Activated T-helper 2 cell treated with anti-CD3 and anti-CD28 coated beads, Interferon-gamma antibody, Interleukin-2, Interleukin-4, amounts not matched to agents 10 μg/mL and 5 μg/mL and 100 μg/mL, durations not matched to agents 14 hours and 24 hours and 36 hours (primary cell): ENCODE data around the gene PSRC1. TPM values are rescaled to one million over a fixed set of nuclear protein-coding genes. Genes with fewer than 3 reads are reported as not detected.

Experiments
- DNase-seq: peaks from one replicate; pipeline ENCODE4 v3.0.0; 2021; ENCODE audit warnings: low spot score
- H3K27ac Mint-ChIP-seq: one replicate; pipeline ENCODE4 v1.8.0; 2021; ENCODE audit warnings: mixed read lengths
- H3K27me3 Mint-ChIP-seq: one replicate; pipeline ENCODE4 v1.8.0; 2021; ENCODE audit warnings: low read depth, mixed read lengths
- H3K36me3 Mint-ChIP-seq: one replicate; pipeline ENCODE4 v1.8.0; 2021; ENCODE audit warnings: low read depth, mixed read lengths
- H3K4me1 Mint-ChIP-seq: one replicate; pipeline ENCODE4 v1.8.0; 2021; ENCODE audit warnings: low read depth, mixed read lengths
- H3K4me3 Mint-ChIP-seq: one replicate; pipeline ENCODE4 v1.8.0; 2021; ENCODE audit warnings: low read depth, mild to moderate bottlenecking, moderate library complexity, mixed read lengths
- H3K9me3 Mint-ChIP-seq: one replicate; pipeline ENCODE4 v1.8.0; 2021; ENCODE audit warnings: mixed read lengths
- intact Hi-C: fragments of 100-400 bp; cut with micrococcal nuclease; formaldehyde crosslinking; loops from one replicate; pipeline ENCODE4 v1.15.1; 2023
- total RNA-seq: library from RNA; stranded (reverse); gene quantifications from 2 replicates; pipeline ENCODE4 v1.2.3, GENCODE V29; 2022

The PSRC1 gene
- total RNA-seq: 7.8 and 9.5 TPM in 2 replicates

GRCh38 chr1:109282952-109283747 is at the start of gene PSRC1:
Gene PSRC1, minus strand, starts transcription at chr1:109283145.
- Mint-ChIP-seq H3K9me3 (no peaks in the 10 kb centered on the region), H3K4me3 (peak within 1 kb of the TSS; percentile 93), H3K36me3 (peaks cover 13% of the 10 kb centered on the region), H3K4me1 (peaks cover 21% of the 10 kb centered on the region), H3K27ac (peak within 1 kb of the TSS; percentile 79), H3K27me3 (peaks cover 3% of the 10 kb centered on the region)
- peak; percentile 87 for DNase-seq
- intact Hi-C loops: no loop called here

- Mint-ChIP-seq H3K9me3 (peaks cover 29% of the 10 kb centered on the region), H3K27me3 (peaks cover 19% of the 10 kb centered on the region), H3K36me3 (peaks cover 8% of the 10 kb centered on the region), H3K4me1 (no peaks in the 10 kb centered on the region), H3K27ac (no peak overlapping the region), H3K4me3 (no peak overlapping the region)
- no peak for DNase-seq
- intact Hi-C loops: no loop called here
Observed at GRCh38 chr1:109331113-109331512, 48.2 kb upstream of the PSRC1 start.

GRCh38 chr1:109327285-109327684 is 44.3 kb upstream of the PSRC1 start:
- intact Hi-C loops: no loop called here
- no peak overlapping the region for H3K4me3 Mint-ChIP-seq
- no peak overlapping the region for H3K27ac Mint-ChIP-seq
- peaks cover 8% of the 10 kb centered on the region for H3K36me3 Mint-ChIP-seq
- peaks cover 21% of the 10 kb centered on the region for H3K27me3 Mint-ChIP-seq
- DNase-seq: no peak
- no peaks in the 10 kb centered on the region for H3K4me1 Mint-ChIP-seq
- peaks cover 25% of the 10 kb centered on the region for H3K9me3 Mint-ChIP-seq

GRCh38 chr1:109322974-109323373 is 40.0 kb upstream of the PSRC1 start:
- no peak overlapping the region for H3K4me3 Mint-ChIP-seq

GRCh38 chr1:109319114-109319513 is 36.2 kb upstream of the PSRC1 start:
- Mint-ChIP-seq H3K4me3 (no peak overlapping the region), H3K4me1 (no peaks in the 10 kb centered on the region), H3K9me3 (no peaks in the 10 kb centered on the region), H3K27ac (no peak overlapping the region), H3K36me3 (no peaks in the 10 kb centered on the region), H3K27me3 (peaks cover 13% of the 10 kb centered on the region)
- DNase-seq: no peak
- intact Hi-C loops: no loop called here

More at GRCh38 chr1:109322974-109323373, 40.0 kb upstream of the PSRC1 start:
- DNase-seq: no peak
- no peaks in the 10 kb centered on the region for H3K36me3 Mint-ChIP-seq
- intact Hi-C loops: no loop called here
- H3K27ac Mint-ChIP-seq: no peak overlapping the region
- no peaks in the 10 kb centered on the region for H3K9me3 Mint-ChIP-seq
- no peaks in the 10 kb centered on the region for H3K4me1 Mint-ChIP-seq
- H3K27me3 Mint-ChIP-seq: peaks cover 17% of the 10 kb centered on the region

- DNase-seq: no peak
- Mint-ChIP-seq H3K36me3 (no peaks in the 10 kb centered on the region), H3K9me3 (no peaks in the 10 kb centered on the region), H3K4me1 (no peaks in the 10 kb centered on the region), H3K27me3 (peaks cover 9% of the 10 kb centered on the region), H3K4me3 (no peak overlapping the region), H3K27ac (no peak overlapping the region)
- intact Hi-C loops: no loop called here
Observed at GRCh38 chr1:109316506-109316905, 33.6 kb upstream of the PSRC1 start.

GRCh38 chr1:109315288-109315687 is 32.3 kb upstream of the PSRC1 start:
- H3K4me1 Mint-ChIP-seq: no peaks in the 10 kb centered on the region
- no peak overlapping the region for H3K4me3 Mint-ChIP-seq
- no peaks in the 10 kb centered on the region for H3K36me3 Mint-ChIP-seq
- no peaks in the 10 kb centered on the region for H3K9me3 Mint-ChIP-seq
- no peak overlapping the region for H3K27ac Mint-ChIP-seq
- peaks cover 10% of the 10 kb centered on the region for H3K27me3 Mint-ChIP-seq
- intact Hi-C loops: no loop called here
- DNase-seq: no peak

GRCh38 chr1:109314795-109315194 is 31.9 kb upstream of the PSRC1 start:
- intact Hi-C loops: no loop called here
- no peaks in the 10 kb centered on the region for H3K9me3 Mint-ChIP-seq
- no peaks in the 10 kb centered on the region for H3K36me3 Mint-ChIP-seq
- H3K27ac Mint-ChIP-seq: no peak overlapping the region
- H3K27me3 Mint-ChIP-seq: peaks cover 10% of the 10 kb centered on the region
- DNase-seq: no peak
- no peak overlapping the region for H3K4me3 Mint-ChIP-seq
- H3K4me1 Mint-ChIP-seq: no peaks in the 10 kb centered on the region

- no peaks in the 10 kb centered on the region for H3K9me3 Mint-ChIP-seq
- no peak overlapping the region for H3K27ac Mint-ChIP-seq
- no peak for DNase-seq
- intact Hi-C loops: no loop called here
- H3K4me3 Mint-ChIP-seq: no peak overlapping the region
- H3K4me1 Mint-ChIP-seq: no peaks in the 10 kb centered on the region
- H3K36me3 Mint-ChIP-seq: no peaks in the 10 kb centered on the region
- H3K27me3 Mint-ChIP-seq: peaks cover 13% of the 10 kb centered on the region
Observed at GRCh38 chr1:109312978-109313775, 30.2 kb upstream of the PSRC1 start.

- Mint-ChIP-seq H3K4me3 (no peak overlapping the region), H3K9me3 (no peaks in the 10 kb centered on the region)
- intact Hi-C loops: no loop called here
Observed at GRCh38 chr1:109312246-109312645, 29.3 kb upstream of the PSRC1 start.

GRCh38 chr1:109309347-109309746 is 26.4 kb upstream of the PSRC1 start:
- intact Hi-C loops: no loop called here
- no peaks in the 10 kb centered on the region for H3K36me3 Mint-ChIP-seq
- no peaks in the 10 kb centered on the region for H3K4me1 Mint-ChIP-seq
- no peak overlapping the region for H3K27ac Mint-ChIP-seq
- DNase-seq: no peak
- no peak overlapping the region for H3K4me3 Mint-ChIP-seq
- peaks cover 13% of the 10 kb centered on the region for H3K27me3 Mint-ChIP-seq
- H3K9me3 Mint-ChIP-seq: no peaks in the 10 kb centered on the region

More at GRCh38 chr1:109312246-109312645, 29.3 kb upstream of the PSRC1 start:
- peaks cover 13% of the 10 kb centered on the region for H3K27me3 Mint-ChIP-seq
- no peak for DNase-seq
- no peaks in the 10 kb centered on the region for H3K4me1 Mint-ChIP-seq
- H3K36me3 Mint-ChIP-seq: no peaks in the 10 kb centered on the region
- no peak overlapping the region for H3K27ac Mint-ChIP-seq

- Mint-ChIP-seq H3K4me3 (no peak overlapping the region), H3K27ac (no peak overlapping the region), H3K4me1 (no peaks in the 10 kb centered on the region), H3K9me3 (no peaks in the 10 kb centered on the region), H3K27me3 (peaks cover 11% of the 10 kb centered on the region), H3K36me3 (no peaks in the 10 kb centered on the region)
- intact Hi-C loops: no loop called here
- DNase-seq: no peak
Observed at GRCh38 chr1:109307274-109308021, 24.5 kb upstream of the PSRC1 start.
